ENCODE results near the gene MAPT.
"Not testable (repeated sequence)": the region's sequence is repeated elsewhere in the genome, so short reads cannot be mapped to it uniquely, and the experiment has no call there.

The MAPT gene

GRCh38 chr17:45894022-45894784 is at the start of gene MAPT:
TSS of gene MAPT (plus strand) at chr17:45894554. CDS start at chr17:45962338, 67,784 bp downstream.
- DNase-seq, result peak; percentile 62 to 76

- no peak for DNase-seq
Measured at GRCh38 chr17:45844695-45845375, 49.5 kb upstream of the MAPT start, which contains the start of gene SPPL2C. TSS of gene SPPL2C (plus strand) at chr17:45844881. CDS start at chr17:45844907, 26 bp downstream.

- no peak for DNase-seq
Measured at GRCh38 chr17:45845376-45846185, 48.8 kb upstream of the MAPT start.

- DNase-seq, result no peak
Measured at GRCh38 chr17:45846223-45846622, 48.1 kb upstream of the MAPT start.

- DNase-seq, result no peak
Measured at GRCh38 chr17:45846646-45847045, 47.7 kb upstream of the MAPT start.

DNA sequence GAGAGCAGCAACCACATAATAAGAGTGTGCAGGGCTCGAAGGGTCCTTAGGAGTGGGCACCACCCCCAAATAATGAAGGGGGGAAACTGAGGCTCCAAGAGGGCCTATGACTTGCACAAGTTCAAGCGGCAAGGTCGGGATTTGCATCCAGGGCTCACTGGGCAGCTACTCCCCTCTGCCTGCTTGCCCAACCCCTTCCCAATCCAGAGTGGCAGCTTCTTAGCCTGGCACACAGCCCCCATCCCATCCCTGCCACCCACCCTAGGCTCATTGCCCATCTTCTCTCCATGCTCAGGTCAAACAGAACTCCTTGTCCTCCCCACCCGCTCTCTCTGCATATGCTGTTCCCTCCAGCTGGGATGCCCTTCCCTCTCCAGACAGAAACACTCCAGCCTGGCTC is 47.3 kb upstream of the MAPT start:
- no peak for DNase-seq

- DNase-seq, result no peak
Measured at GRCh38 chr17:45847747-45848146, 46.6 kb upstream of the MAPT start.

GRCh38 chr17:45848405-45848804 is 45.9 kb upstream of the MAPT start:
- no peak for DNase-seq

GRCh38 chr17:45848868-45849535 is 45.4 kb upstream of the MAPT start:
- DNase-seq, result no peak

- no peak for DNase-seq
Measured at GRCh38 chr17:45849536-45849990, 44.8 kb upstream of the MAPT start.

DNA sequence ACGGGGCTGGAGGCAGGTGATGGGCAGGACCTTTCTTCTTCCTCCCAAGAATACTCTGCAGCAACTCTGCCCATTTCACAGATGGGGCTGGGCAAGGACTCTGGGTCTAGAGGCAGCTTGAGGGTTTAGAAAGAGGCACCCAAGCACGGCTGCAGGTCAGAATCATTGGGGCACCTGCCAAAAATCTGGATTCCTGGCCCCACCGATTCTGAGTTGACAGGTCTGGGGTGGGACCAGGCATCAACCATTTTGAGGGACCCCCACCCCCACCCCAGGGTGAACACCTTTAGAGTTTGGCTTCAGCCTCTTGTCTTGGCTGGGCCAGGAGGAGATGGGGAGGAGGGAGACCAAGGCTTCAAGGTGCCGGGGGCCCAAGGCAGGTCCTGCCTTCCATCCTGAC is 44.3 kb upstream of the MAPT start:
- no peak for DNase-seq

GRCh38 chr17:45850468-45850867 is 43.9 kb upstream of the MAPT start:
- DNase-seq, result no peak

GRCh38 chr17:45851022-45851421 is 43.3 kb upstream of the MAPT start:
- DNase-seq, result no peak

- DNase-seq, result no peak
Measured at GRCh38 chr17:45851464-45851863, 42.9 kb upstream of the MAPT start.

GRCh38 chr17:45851873-45852272 is 42.5 kb upstream of the MAPT start:
- DNase-seq, result no peak

GRCh38 chr17:45852535-45853297 is 41.6 kb upstream of the MAPT start:
- peak; percentile 62 to 75 for DNase-seq

DNA sequence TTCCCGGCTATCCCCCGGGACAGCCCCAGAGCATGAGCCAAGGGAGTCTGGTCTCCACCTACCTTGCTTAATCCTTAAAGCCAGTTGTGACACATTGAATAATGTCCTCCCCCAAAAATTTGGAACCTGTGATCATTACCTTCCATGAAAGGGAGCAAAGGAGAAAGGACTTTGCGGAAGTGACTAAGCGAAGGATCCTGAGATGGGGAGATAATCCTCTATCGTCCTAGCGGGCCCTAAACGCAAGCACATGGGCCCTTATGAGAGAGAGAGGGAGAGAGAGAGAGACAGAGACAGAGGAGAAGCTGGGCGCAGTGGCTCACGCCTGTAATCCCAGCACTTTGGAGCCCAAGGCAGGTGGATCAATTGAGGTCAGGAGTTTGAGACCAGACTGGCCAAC is 40.1 kb upstream of the MAPT start:
- no peak for DNase-seq

- no peak for DNase-seq
Measured at GRCh38 chr17:45855691-45856336, 38.5 kb upstream of the MAPT start.

DNA sequence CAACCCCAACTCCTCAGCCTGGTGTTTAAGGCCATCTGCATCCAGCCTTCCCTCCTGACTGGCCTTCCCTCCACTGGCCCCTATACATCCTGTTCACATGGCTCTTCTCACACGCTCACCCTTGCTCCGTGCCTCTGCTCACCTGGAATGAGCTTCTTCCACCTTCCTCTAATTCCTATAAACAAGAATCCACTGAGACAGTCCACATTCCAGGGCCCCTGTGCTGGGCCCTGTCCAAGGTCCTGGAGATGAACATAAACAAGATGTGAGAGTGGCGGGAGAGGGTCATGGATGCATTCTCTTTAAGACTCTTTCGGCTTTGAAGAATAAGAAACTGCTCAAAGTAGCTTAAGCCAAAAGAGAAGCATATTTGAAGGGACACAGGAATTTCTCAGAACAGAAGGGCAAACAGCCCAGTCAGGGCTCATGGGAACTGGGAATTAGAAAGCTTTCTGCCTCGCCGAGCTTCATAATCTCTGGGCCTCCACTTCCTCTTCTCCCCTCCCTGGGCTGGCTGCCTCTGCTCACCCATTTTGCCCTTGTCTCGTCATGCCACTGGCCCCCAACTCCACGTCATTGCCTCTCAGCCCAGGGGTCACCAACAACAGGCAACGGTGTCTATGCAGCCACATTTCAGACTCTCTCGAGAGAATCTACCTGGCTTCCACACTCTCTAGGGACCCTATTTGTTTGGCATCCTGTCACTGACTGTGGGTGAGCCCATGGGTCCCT is 36.2 kb upstream of the MAPT start:
- DNase-seq, result peak; percentile 45 to 46

DNA sequence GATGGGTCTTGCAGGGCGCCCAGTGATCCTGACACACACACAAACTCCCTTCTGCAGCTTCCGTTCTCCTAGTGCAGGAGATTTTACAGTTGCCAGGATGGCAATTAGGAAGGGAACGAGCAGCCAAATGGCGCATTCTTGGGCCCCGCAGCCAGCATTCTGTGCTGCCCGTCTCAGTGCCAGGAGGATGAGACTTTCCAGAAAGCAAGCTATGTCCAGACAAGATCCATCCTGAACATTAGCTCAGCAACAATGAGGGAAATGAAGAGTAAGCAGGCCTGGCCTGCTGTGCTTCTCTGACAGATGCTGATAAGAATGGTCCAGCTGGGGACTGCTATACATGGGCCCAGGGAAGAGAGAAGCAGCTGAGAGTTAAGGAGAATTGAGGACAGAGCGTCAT is 33.2 kb upstream of the MAPT start:
- no peak for DNase-seq

DNA sequence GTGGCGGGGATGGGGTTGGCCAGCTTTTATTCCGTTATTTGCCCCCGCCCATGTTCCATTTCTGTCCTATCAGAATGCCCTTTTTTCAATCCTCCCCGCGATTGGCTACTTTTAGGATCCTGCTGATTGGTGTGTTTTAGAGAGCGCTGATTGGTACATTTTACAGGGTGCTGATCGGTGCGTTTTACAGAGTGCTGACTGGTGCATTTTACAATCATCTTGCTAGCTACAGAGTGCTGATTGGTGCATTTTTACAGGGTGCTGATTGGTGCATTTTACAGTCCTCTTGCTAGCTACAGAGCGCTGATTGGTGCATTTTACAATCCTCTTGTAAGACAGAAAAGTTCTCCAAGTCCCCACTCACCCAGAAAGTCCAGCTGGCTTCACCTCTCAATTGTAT is 32.2 kb upstream of the MAPT start:
- DNase-seq, result not testable (repeated sequence)
